Cardiac muscle cell (in vitro differentiated cells and primary cell): ENCODE results near the gene GDF15. TPM values are rescaled to one million over a fixed set of nuclear protein-coding genes. Genes with fewer than 3 reads are reported as not detected.
A peak's percentile ranks its signal among the peaks of the same experiment; 100 is the strongest.

ENCODE experiments used
- DNase-seq, 2 donors: peaks; one replicate each; pipeline versions ENCODE4 v3.0.0 to v3.0.0-alpha.2; 2010 to 2017; ENCODE audit warnings: low read depth in 1 of 2, low spot score in 1 of 2
- H3K27ac ChIP-seq: fragments of 200-600 bp; sonication (generic); 2 replicates; pipeline ENCODE4 v1.5.1; 2016
- H3K27me3 ChIP-seq: fragments of 200-600 bp; sonication (generic); 2 replicates; pipeline ENCODE4 v1.6.0; 2016; ENCODE audit warnings: control low read depth
- H3K36me3 ChIP-seq: fragments of 200-600 bp; sonication (generic); 2 replicates; pipeline ENCODE4 v1.5.1; 2016; ENCODE audit warnings: control low read depth
- H3K4me1 ChIP-seq: fragments of 200-600 bp; sonication (generic); 2 replicates; pipeline ENCODE4 v1.8.1; 2017; ENCODE audit warnings: low read depth, mild to moderate bottlenecking, mixed run types
- H3K4me3 ChIP-seq: fragments of 200-600 bp; sonication (generic); 2 replicates; pipeline ENCODE4 v1.5.1; 2016; ENCODE audit warnings: mild to moderate bottlenecking
- H3K9me3 ChIP-seq: fragments of 200-600 bp; sonication (generic); 2 replicates; pipeline ENCODE4 v1.5.1; 2017; ENCODE audit warnings: low read depth, mild to moderate bottlenecking, control low read depth
- polyA plus RNA-seq: library from polyadenylated mRNA; unstranded; fragments of >200 nt; fragmentation: Nextera tagmentation; extraction: Ambion mirVana; gene quantifications from 2 replicates; pipeline ENCODE4 v1.2.1, GENCODE V29; 2016
- total RNA-seq: library from RNA; depleted of rRNA; stranded (reverse); fragments of >200 nt; gene quantifications from 2 replicates; pipeline ENCODE4 v1.2.3, GENCODE V29; 2016
- TF ChIP-seq, protein P1 (sequence below): IDR thresholded peaks from 2 replicates; pipeline ENCODE4 v1.5.1; 2012; ENCODE audit warnings: low read depth, mild to moderate bottlenecking, low read length

GDF15 gene
- total and polyA plus RNA-seq, 2 experiments from 2014 or later = 2.4 to 10.0 TPM

DNA sequence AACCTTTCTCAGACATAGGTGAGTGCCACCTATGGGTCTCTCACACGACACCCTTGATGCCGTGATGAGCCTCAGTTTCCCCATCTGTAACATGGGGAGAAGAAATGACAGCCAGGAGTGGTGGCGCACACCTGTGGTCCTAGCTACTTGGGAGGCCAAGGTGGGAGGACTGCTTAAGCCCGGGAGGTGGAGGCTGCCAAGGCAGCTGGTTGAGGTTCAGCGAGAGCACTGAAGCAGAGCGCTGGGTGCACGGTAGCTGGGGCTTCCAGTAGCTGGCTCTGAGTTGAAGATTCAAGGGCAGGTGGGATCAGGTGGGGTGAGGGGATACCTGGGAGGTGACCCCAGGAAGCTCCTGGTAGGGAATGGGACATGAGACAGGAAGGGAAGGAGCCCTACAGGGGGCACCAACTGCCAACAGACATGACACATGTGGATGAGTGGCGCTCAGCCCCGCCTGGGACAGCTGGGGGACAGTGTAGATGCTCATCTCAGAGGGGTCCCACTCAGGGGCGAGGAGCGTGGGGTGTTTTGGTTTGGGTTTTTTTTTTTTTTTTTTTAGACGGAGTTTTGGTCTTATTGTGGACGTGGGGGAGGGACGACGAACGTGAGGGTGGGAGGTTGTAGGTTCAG is 26.8 kb downstream of the GDF15 start:
- Histone ChIP-seq H3K4me1 (peaks cover 13% of the 10 kb centered on the region), H3K36me3 (no peaks in the 10 kb centered on the region), H3K4me3 (no peak overlapping the region), H3K27ac (no peak overlapping the region), H3K27me3 (no peaks in the 10 kb centered on the region), H3K9me3 (no peaks in the 10 kb centered on the region)
- no peak for DNase-seq
- TF ChIP-seq, protein P1, sequence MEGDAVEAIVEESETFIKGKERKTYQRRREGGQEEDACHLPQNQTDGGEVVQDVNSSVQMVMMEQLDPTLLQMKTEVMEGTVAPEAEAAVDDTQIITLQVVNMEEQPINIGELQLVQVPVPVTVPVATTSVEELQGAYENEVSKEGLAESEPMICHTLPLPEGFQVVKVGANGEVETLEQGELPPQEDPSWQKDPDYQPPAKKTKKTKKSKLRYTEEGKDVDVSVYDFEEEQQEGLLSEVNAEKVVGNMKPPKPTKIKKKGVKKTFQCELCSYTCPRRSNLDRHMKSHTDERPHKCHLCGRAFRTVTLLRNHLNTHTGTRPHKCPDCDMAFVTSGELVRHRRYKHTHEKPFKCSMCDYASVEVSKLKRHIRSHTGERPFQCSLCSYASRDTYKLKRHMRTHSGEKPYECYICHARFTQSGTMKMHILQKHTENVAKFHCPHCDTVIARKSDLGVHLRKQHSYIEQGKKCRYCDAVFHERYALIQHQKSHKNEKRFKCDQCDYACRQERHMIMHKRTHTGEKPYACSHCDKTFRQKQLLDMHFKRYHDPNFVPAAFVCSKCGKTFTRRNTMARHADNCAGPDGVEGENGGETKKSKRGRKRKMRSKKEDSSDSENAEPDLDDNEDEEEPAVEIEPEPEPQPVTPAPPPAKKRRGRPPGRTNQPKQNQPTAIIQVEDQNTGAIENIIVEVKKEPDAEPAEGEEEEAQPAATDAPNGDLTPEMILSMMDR = no peak

DNA sequence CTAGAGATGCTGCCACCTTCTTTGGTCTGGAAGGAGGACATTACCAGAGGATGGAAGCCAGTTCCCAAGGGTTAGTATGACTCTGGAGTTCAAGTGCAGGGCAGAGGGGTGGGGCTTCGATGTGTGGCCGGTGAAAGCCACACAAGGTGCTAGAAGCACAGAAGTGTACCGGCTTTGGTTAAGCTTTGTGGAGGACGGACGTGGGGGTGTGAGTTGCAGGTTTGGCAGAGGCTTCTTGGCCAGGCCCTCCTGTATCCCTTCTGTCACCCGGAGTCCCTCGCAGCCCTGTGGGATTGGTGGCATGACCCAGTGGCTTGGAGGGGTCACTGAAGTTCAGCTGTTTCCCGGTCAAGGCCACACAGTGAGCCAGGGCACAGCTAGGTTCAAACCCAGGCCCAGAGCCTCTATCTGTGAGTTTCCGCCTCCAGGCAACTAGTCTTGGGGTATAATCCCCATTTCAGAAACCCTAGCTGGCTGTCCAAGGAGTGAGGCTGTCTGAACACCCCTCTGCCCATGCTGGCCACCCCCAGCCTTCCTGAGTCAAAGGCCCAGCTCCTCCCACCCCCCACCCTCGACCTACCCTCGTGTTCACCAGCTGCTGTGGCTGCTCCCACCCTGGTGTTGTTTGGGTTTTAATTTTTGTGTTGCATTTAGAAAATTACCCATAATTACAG is 28.7 kb downstream of the GDF15 start:
- Histone ChIP-seq H3K36me3 (no peaks in the 10 kb centered on the region), H3K4me3 (no peak overlapping the region), H3K9me3 (no peaks in the 10 kb centered on the region), H3K27me3 (no peaks in the 10 kb centered on the region), H3K4me1 (peaks cover 13% of the 10 kb centered on the region), H3K27ac (peak overlapping the region; percentile 9)
- TF ChIP-seq, protein P1 = no peak
- DNase-seq = peak; percentile 46 to 64

- H3K27ac ChIP-seq = peak overlapping the region; percentile 9
- H3K4me3 ChIP-seq = no peak overlapping the region
- H3K9me3 ChIP-seq = no peaks in the 10 kb centered on the region
- DNase-seq = peak in 1 of 2 donors; percentile 97
- TF ChIP-seq, protein P1 = no peak
- H3K27me3 ChIP-seq = no peaks in the 10 kb centered on the region
- no peaks in the 10 kb centered on the region for H3K36me3 ChIP-seq
- peaks cover 13% of the 10 kb centered on the region for H3K4me1 ChIP-seq
Observed at GRCh38 chr19:18415178-18415867, 29.4 kb downstream of the GDF15 start.

- DNase-seq = peak; percentile 89 to 96
- Histone ChIP-seq H3K36me3 (no peaks in the 10 kb centered on the region), H3K9me3 (no peaks in the 10 kb centered on the region), H3K27ac (peak overlapping the region; percentile 41), H3K4me1 (peaks cover 13% of the 10 kb centered on the region), H3K27me3 (no peaks in the 10 kb centered on the region), H3K4me3 (peak overlapping the region; percentile 16)
- TF ChIP-seq, protein P1 = no peak
Observed at GRCh38 chr19:18416778-18417249, 30.9 kb downstream of the GDF15 start.

- Histone ChIP-seq H3K9me3 (no peaks in the 10 kb centered on the region), H3K4me3 (peak overlapping the region; percentile 16), H3K27me3 (no peaks in the 10 kb centered on the region), H3K4me1 (peaks cover 13% of the 10 kb centered on the region), H3K27ac (peak overlapping the region; percentile 7), H3K36me3 (no peaks in the 10 kb centered on the region)
- TF ChIP-seq, protein P1 = no peak
- DNase-seq = peak; percentile 83 to 96
Observed at GRCh38 chr19:18417250-18418028, 31.5 kb downstream of the GDF15 start.
